GM18519 (cell line): Measurements from ENCODE around the gene NTSR1.

ENCODE experiments used
- ATAC-seq: cut with Tn5 transposase; IDR thresholded peaks from one replicate; pipeline ENCODE4 v1.9.1; 2021; ENCODE audit warnings: mild to moderate bottlenecking, moderate library complexity; ENCODE audit not compliant: unreplicated experiment, low FRiP score

The NTSR1 gene

DNA sequence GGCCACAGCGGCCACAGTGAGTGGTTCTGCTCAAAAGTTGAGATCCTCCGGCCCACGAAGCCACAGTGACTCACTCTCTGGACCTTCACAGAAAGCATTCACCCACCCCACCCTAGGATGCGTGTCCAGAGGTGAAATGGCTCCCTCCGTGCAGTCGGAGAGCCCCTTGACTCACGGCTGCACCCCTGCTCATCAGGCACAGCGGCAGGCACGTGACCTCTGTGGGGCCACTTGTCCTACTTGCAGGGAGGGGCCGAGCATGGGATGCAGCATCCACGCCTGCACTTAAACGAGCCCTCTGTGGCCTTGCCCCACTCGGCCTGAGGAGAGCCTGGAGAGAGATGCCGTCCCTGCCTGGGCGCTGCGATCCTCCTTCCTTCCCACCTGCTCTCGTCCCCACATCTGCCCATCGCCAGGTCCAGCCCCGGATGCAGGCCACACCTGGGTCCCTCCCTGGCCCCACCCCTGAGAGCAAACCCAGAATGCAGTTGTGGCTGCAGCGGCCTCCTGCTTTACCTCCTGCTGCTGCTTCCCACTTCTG lies 28.7 kb downstream of the NTSR1 start:
- no peak for ATAC-seq

DNA sequence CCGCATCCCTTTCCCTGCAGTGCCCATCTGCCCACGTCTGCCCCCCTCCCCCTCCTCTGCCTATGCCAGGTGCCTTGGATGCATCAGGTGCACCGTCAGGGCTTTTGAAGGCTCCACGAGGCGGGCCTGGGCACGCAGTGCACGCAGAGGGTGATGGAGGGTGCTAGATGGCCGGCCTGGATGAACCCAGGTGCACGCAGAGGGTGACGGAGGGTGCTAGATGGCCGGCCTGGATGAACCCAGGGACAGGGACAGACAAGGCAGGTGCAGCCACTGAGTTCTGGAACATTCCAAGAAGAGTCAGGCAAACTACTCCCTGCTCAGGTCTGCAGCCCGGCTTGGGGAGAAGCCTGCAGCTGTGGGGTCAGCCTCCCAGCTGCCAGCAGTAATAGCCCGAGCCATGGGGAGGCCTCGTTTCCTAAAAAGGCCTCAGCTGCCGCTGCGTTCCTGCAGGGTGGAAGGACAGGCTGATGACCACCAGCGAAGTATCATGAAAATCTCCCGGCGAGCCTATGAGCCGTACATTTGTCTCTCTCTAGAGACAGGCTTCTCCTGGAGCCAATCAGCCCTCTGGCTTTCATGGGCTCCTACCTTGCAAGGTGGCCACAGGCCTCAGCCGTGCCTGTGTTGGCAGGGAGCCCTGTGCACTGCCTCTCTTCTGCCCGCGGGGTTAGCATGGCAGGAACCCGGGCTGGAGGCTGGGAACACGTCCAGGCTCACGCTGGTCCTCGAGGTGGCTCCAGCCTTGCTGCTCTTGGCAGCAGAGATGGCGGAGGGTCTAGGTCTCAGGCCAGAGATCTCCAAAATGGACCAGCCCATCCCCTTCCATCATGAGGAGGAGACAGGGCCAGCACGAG lies 29.6 kb downstream of the NTSR1 start:
- ATAC-seq: no peak

DNA sequence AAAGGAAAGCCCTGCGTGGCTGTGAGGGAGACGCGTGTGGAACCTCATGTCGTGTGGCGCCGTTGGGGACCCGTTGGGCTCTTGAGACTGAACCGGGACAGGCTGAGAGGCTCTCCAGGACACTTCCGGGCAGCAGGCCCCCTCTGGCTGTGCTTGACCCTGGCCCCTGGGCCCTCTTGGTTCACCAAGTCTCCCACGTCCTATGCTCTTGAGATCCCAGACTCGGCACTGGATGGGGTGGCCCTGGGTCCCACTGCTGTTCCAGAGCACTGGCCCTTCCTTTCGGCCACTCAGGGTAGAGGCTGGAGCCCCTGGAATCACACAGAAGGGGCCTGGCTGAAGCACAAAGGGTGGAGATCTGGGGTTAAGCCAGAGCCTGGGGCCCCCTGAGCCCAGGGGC lies 30.4 kb downstream of the NTSR1 start:
- ATAC-seq: no peak

DNA sequence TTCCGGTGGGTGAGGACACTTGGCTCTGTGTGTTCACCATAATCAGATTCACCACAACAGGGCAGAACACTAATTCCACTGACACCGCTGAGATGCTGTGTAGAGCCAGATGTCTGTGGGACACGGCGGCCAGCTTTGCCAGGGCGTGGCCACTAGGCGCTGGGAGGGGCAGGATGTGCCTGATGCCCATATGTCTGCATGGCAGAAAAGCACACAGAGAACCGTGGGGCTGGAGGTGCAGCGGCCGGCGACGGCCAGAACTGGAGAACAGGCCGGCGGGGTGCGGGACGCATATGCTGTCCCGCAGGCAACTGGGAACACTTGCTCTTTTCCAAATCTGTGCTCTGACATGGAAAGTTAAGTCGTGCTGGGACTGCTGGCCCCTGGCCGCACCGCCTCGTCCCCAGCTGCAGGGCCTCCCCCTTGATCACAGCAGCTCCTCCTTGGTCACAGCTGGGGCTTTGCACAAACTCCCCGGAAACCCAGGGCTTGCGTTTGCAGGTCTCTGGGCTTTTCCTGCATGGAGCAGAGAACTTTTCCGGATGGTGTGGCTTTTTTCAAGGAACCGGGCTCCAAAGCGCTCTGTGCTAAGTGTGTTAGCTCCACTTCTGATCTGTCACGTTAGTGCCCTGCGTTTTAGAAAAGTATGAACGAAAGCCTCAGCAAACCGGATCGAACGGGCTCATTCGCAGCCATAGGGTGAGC lies 31.1 kb downstream of the NTSR1 start:
- no peak for ATAC-seq

DNA sequence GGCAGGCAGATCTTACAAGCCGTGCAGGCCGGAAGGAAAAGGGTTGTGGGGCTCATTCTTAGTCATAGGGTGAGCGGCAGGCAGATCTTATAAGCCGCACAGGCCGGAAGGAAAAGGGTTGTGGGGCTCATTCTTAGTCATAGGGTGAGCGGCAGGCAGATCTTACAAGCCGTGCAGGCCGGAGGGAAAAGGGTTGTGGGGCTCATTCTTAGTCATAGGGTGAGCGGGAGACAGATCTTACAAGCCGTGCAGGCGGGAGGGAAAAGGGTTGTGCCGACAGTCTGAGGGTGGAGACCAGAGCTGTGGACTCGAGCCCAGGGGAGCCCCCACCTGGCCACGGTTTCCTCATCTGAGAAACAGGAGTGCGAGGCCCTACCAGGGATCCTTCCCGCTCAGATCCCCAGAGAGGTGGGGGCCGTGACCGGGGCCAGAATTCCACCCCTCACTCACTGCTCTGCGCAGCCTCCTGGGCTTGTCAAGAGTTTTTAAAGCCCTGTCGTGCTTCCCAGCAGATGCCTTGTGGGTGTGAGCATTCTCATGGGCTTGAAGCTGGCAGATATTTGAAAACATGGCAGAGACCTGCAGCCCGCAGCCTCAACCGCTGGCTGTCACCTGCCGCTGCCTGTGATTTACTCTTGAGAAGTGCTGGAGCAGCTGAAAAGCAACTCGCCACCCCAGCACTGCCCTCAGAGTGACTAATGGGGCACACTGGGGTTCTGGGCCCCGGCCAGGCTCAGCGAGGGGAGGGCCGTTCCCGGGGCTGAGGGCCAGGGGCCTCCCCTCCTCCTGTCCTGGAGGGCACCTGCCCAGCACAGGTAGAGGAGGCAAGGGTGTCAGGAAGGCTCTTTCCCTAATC lies 31.9 kb downstream of the NTSR1 start:
- peak; percentile 62 for ATAC-seq

DNA sequence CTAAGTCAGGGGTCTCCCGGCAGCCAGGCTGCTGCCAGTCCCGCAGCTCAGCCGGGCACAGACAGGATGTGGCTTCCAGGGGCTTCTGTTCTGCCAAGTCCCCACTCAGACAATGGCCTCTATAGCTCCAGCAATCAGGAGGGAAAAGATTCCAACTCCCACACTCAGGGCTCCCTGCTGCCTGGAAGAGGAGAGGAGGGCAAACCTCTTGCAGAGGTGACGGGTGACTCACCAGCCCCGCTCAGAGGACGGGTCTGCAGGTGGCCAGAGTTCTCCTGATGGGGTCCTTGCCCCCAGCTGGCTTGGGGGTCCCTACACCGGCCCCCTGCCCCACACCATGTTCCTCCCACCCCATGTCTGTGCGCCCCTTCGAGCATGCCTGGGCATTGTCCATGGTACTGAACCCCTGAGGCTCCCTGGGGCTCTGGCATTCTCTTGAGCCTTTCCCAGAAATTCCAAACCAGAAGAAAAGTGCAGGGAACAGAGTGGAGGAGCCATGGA lies 32.6 kb downstream of the NTSR1 start:
- no peak for ATAC-seq

DNA sequence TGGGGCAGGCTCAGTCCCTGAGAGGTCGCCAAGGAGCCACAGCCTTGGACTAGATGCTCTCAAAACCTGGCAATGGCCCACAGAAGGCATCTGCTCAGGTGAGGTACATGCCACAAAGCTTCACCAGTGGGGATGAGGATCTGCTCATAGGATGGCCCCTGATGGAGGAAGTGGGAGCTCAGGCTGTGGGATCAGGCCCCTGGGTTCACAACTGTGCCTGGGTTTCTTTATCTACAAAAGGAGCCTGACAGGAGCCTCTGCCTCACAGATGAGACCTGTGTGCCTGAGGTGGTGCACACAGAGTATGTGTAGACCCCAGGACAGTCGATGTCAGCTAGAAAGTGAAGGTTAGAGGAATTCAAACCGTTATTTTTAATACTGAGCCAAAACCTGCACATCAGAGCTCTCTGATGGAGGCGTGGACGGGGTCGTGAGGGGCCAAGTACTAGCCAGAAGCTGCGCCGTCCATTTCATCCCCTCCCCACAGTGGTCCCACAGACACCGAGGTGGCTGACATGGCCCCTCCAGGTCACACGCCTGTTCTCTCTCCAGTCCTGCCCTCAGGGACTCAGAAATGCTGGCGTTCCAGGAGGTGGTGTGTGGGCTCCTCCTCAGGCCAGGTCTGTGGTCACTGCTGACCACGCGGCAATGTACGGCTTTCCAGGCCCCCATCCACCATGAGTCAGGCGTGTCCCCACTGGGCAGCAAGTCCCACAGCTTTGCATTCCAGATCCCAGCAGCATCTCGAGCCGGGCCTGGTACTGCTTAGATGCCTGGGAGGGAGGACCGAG lies 33.3 kb downstream of the NTSR1 start:
- no peak for ATAC-seq

DNA sequence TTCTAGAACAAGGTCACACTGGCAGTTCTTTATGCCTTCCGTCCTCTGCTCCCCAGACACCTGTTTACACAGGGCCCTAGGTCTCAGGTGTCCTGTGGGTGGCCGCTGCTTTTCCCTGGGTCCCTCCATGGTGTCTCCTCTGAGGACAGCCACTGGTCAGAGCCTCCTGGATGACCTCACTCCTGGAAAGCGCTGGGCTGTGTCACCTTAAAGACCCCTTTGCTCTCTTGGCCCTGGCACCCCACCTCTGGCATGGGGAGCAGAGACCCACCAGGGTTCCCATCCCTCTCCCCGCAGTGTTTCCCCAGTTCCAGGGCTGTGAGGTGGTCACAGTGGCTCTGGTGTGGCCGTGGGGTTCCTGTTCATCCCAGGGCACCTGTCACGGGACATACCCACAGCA lies 33.9 kb downstream of the NTSR1 start:
- no peak for ATAC-seq

DNA sequence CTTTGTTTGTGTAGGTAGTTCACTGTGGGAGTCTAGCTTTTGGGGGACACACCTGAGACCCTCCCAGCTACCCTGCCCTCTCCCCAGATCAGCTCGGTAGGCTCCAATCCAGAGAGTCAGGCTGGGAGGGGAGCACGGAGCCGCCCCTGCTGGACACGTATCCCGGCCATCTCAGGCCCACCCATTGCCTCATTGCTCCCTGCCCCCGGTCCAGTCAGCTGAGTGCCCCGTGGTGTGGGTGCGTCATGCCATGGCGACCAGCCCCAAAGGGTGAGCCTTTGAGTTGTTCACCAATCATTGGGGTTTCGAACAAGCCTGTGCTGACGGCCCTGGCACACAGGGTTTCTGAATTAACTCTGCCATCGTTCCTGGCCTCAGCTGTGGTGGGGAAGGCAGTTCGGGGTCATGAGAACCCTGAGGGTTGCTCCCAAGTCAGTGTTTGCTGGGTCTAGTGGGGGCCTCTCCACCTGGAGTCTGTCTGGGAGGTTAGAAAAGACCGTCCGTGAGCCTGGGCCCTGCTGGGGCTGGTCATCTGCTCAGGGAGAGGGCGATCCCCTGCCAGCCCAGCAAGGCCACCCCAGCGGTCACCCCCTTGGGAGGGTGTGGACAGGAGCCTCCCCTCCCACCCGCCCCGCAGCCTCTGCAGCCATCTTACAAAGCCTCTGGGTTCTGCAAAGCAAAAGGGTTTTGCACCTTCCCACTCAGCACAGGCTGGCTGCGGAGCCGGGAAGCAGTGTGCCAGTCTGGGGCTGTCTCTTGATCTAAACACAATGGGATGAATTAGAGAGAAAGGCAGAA lies 34.5 kb downstream of the NTSR1 start:
- ATAC-seq: no peak

DNA sequence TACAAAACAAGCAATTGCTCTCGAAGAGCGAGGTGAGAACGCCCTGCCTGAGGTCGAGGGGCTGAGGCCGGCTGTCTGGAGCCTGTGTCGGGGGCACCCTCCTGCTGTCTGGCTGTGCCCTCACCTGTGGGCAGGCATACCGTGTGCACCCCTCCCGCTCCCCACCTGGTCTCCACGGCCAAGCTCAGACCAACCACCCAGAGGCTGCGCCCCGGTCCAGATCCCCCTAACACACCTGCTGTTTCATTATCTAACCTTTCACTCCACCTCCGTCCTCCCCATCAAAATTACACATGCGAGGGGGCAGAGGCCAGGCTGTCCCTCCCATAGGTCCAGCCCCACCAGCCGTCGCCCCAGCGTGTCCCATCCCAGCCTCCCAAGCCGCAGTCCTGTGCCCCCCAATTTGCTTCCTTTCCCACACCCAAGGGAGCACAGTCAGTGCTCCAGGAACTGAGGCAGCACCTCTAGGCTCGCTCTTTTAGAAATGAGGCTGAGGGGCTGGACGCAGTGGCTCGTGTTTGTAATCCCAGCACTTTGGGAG lies 35.2 kb downstream of the NTSR1 start:
- ATAC-seq: no peak

DNA sequence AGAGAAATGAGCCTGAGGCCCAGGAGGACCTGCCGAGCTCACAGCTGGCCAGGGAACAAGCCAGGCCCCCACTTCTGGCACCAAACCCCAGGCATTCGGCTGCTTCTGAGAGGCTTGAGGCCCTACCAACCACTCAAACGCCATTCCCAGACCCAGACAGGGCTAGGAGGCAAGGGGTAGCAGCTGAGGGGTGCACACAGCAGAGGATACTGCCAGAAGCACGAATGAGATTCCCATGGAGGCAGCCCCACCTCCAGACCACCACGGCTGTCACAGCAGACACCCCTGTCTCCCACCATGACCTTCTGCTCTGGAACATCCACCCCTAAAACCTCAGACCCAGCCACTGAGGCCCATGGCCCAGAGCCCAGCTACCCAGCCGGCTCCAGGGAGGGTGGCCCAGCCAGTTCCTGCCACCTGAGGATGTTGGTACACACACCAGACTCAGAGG lies 36.1 kb downstream of the NTSR1 start:
- no peak for ATAC-seq

DNA sequence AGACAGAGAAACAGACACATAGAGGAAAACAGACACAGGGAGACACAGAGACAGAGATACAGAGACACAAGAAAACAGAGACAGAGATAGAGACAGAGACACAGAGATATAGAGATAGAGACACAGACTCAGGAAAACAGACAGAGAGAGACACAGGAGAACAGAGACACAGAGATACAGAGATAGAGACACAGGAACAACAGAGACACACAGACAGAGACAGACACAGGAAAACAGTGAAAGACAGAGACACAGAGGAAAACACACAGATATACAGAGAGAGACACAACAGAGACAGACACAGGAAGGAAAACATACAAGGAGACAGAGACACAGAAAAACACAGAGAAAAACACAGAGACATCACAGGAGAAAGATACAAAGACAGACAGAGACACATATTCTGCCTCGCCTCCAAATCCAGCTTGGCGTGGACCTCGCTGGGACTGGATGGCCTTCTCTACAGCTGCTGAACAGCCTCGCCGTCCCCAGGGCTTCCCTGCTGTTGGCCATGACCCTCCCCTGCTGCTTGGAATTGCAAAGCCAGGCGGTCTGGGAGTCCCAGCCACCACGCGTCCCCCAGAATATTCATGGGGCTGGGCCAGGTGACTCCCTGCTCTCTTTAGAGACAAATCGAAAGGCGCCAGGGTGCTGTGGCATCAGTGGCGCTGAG lies 36.8 kb downstream of the NTSR1 start:
- no peak for ATAC-seq

DNA sequence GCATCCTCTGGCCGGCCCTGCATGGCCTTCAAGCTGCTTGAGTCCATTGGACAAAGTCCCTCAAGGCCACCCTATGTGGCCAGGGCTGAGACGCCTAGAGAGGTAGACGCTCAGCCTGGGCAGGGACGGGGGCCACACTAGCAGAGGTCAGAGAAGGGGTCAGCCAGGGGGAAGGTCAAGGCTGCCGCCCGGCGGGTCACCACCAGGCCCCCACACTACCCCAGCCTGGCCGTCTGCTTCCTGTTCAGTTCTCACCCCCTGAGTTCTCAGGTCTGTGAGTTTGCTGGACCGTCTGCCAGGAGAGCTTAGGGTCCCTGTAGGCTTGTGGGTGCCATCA lies 37.3 kb downstream of the NTSR1 start:
- ATAC-seq: no peak

DNA sequence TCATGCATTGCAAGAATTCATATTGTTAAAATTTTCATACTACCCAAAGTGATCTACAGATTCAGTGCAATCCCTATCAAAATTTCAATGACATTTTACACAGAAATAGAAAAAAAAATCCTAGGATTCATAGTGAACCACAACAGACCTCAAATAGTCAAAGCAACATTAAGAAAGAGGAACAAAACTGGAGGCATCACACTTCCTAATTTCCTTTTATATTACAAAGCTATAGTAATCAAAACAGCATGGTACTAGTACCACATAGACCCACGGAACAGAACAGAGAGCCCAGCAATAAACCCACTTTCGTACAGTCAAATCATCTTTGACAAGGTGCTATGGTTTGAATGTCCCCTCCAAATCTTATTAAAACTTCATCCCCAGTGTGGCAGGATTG lies 39.7 kb downstream of the NTSR1 start:
- no peak for ATAC-seq

DNA sequence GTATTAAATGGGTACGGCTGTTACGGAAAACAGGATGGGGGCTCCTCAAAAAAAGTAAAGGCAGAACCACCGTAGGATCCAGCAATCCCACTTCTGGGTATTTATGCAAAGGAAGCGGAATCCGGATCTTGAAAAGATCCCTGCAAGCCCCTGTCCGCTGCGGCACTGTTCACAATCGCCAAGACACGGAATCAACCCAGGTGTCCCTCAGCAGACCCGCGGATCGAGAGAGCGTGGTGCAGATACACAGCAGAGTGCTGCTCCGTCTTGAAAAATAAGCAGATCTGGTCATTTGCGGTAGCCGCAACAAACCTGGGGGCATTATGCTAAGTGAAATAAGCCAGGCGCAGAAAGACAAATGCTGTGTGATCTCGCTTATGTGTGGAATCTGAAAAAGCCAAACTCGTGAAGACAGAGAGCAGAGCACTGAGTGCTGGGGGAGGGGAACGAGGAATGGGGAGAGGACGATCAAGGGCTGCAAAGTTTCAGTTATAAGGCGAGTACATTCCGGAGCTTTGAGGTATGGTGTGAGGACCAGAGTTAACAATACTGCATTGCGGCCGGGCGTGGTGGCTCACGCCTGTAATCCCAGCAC lies 41.3 kb downstream of the NTSR1 start:
- no peak for ATAC-seq

DNA sequence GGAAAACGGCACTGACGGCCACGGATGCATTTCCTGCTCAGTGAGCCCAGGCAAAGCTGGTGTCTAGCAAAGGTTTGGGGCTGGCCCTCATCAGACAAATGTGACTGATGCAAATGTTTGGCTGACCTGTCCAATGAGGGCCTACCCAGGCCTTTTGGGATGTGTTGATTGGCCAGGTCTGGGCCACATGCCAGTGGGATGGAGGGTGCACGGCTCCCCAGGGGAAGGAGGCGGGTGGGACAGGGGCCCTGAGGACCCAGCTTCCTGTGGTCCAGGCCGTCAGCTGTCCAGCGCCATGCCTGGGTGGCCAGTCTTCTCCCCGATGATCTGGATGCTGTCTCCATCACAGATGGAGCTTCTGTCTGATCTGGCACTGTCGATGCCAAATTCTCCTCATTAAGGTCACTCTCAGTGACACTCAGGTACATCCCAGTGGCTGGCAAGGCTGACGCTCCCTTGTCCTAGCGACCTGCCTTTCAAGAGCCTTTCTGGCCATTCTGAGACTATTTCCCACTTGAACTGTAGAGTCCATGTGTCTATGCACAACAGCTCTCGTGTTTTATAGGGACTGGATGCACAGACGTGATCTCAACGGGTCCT lies 43.0 kb downstream of the NTSR1 start:
- ATAC-seq: no peak

DNA sequence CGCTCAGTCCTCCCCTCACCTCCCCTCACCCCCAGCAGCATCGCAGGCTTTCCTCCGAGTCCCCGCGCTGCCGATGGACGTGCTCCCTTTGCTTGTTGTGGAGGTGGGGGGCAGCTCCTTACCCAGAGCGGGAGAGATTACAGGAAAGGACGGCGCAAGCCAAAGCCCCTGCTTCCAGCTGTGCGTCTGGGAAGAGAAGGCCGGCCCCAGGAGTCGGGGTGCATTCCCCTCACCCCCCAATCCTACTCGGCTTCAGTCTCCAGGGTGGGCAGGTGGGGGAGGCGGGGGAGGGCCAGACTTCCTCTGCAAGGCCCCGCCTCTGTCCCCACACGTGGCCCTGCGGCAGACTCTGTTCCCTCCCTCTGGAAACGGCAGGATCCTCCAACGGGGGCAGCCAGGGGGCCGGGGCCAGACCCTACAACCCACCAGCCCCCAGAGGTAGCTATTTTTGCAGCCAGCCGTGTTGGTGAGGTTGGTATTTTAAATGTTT lies 43.6 kb downstream of the NTSR1 start:
- no peak for ATAC-seq
